8988T (cell line): ENCODE measurements around the gene NEK7.

Experiments
- DNase-seq: peaks from one replicate; pipeline ENCODE4 v3.0.0; 2011

NEK7 gene

GRCh38 chr1:198147216-198147615 is 9.6 kb upstream of the NEK7 start:
- no peak for DNase-seq

DNA sequence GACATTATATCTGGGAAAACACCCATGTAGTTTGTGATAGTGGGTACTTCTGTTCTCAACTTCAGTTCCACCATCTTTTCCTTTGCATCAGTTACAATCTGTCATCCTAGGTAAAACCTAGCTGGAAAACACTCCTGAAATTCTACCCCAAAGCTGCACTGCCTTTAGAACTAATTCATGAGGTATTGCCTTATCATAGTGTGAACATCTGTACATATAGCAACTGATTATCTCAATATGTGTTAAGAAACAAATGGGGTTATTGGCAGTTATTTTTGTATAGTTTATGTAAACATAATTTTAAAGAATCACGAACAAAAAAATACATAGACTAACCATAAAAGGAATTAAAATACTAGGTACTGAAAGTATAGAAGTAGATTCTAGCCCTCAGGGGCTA is 6.4 kb upstream of the NEK7 start:
- no peak for DNase-seq

DNA sequence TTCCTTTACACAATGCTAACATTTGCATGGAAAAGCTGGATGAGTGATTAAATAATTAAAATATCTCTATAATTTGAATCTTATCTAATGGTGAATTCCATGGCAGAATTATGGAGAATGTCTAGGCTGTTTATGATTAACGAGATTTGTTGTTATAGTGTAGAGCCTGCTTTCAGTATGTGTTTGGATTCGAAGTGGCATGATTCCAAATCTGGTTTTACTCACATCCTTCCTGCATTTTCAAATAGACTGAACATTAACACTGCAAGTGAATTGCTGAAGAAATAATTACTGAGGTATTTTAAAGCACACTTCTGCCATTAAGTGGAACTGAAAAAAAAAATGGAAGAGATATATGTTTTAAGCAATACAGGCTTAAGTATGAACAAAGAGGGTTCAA is 5.1 kb upstream of the NEK7 start:
- no peak for DNase-seq

- DNase-seq: no peak
Measured at GRCh38 chr1:198153103-198153502, 3.7 kb upstream of the NEK7 start.

- DNase-seq: no peak
Measured at GRCh38 chr1:198153804-198154203, 3.0 kb upstream of the NEK7 start.

DNA sequence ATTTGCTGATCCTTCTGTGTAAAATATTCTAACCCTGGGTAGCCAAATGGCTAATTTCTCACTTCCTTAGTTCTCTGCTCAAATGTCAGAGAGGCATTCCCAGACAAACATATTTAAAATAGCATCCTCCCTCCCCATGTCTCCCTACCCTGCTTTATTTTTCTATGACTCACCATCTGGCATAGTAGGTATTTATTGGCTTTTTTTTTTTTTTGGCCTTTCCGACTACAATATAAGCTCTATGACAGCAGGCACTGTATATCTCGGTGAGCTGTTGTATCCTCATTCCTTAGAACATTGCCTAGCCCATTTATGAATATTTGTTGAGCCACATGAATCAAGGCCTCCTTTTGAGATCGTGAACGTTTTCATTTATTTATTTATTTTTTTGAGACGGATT is 1.5 kb upstream of the NEK7 start:
- DNase-seq: no peak

DNA sequence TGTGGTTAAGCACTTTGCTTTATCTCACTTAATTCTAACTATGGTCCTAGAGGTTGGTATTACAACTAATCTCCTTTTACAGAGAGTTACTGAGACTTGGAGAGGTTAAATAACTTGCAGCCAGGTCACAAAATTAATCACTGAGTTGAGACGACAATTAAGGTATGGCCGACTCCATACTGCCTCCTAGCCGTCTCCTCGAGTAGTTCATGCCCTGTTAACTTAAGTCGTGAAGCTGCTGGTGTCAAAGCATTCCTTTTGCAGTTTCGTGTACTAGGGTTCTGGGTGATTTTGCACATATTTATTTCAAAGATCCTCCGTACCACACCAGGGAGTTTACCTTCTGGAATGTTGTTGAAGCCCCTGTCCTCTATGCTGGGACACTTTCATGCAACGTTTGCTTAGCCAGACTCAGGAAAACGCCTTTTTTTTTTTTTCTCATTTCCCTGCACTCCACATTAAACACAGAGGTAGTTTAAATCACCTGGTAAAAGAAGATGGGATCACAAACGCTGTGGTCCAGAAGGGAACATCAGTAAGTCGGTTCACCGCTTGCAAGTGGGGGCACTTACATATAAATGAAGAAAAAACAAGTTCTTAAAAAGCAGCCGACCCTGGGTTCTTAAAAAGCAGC is 570 bp upstream of the NEK7 start:
- peak; percentile 41 for DNase-seq

DNA sequence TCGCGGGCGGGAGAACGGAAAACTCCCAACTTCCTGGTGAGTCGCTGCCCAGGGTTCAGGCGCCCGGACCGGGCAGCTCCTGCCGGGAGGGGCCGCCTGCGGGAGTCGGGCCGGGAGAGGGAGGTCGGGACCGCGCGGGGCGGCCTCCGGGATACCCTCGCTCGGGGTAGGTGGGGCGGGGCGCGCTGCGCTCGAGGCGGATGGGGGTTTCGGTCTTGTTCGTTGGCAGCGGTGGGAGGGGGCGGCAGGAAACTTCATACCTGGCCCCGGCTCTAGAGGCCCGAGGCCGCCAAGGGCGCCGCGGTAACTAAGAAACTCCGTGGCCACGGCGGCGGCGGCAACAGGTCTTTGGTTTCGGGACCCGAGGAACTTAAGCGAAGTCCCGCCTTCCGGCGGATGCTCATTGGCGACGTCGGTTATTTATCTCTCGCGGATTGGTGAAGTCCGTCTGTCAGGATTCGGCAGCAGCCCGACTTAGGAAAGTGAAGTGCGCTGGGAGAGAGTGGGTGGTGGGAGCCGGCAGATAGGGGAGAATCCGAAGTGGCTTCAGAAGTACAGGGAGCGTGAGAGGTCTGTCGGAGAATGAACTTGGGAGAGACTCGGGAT is 546 bp downstream of the NEK7 start:
- DNase-seq: peak; percentile 70

DNA sequence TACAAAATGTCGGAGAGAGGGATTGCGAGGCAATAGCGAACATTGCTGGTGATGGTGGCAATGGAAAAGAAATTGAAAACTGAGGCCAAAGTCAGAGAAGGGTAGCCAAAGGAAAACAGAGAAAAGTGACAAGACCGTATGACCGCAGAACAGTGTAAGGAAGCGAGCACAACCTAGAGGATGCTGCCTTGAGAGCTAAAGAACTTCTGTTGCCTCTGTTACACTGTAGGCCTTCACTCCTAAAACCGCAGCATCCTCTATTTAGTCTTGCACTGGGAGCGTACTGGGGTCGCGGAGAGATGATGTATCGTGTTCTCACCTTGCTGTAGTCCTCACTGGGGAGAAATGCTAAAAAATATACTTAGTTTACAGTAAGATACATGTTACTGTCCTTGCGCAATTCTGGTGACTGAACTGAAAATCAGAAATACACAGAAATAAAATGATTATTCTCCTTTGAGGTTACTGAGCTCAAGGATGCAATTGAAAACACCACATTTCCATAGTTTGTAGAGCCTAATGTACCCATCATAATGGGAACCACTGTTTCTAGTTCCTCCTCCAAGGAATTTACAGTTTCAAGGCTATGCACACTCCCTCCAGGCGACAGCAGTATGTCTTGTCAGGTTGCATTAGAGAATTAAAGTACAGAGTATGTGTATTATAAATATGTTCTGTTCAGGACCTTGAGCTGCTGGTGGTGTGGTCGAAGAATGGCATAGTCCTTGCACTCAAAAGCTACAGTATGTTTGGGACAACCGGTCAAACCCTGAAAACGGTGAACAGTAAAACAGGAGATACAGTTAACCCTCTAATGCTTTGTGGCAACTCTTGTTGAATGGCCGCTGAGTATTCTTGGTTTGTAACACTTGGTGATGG is 1.3 kb downstream of the NEK7 start:
- no peak for DNase-seq

DNA sequence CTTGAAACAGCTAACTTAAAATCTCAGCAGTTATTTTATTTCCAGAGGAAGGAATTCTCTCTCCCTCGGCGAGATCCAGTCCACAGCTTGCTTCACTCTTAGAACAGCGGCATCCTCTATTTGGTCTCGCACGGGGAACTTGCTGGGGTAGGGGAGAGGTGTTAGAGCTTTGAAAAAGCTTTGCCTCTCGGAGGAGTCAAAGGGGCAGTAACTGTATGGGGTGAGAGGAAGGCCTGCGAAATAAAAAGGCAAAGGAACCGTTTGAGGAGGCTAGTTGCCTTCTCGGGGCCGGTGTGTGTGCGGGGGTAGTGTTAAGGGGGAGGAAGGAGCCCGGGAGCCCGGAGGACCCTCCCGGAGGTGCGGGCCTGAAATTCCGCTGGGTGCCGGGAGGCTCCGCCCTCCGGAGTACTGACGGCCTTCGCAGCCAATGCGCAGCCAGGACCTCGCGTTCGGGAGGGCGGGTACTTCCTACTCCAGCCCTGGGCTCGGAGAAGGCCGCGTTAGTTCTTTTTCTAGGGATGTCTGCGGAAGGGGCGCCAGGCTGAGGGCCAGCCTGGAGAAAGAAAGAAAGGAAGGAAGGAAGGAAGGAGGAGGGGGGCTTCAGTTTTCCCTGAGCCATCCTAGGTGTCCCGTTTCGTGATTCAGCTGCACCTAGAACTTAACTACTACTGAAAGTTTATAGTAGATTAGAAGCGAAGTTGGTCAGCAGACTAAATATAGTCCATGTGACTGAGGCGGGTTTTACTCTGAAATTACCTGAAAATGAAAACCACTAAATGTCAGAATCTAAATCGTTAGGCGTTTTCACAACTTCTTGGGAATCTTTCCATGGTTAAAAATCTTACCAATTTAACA is 2.2 kb downstream of the NEK7 start:
- DNase-seq: peak; percentile 81

- no peak for DNase-seq
Measured at GRCh38 chr1:198160222-198160621, 3.4 kb downstream of the NEK7 start.

- no peak for DNase-seq
Measured at GRCh38 chr1:198160946-198161614, 4.3 kb downstream of the NEK7 start.

GRCh38 chr1:198161718-198162090 is 4.9 kb downstream of the NEK7 start:
- DNase-seq: no peak

DNA sequence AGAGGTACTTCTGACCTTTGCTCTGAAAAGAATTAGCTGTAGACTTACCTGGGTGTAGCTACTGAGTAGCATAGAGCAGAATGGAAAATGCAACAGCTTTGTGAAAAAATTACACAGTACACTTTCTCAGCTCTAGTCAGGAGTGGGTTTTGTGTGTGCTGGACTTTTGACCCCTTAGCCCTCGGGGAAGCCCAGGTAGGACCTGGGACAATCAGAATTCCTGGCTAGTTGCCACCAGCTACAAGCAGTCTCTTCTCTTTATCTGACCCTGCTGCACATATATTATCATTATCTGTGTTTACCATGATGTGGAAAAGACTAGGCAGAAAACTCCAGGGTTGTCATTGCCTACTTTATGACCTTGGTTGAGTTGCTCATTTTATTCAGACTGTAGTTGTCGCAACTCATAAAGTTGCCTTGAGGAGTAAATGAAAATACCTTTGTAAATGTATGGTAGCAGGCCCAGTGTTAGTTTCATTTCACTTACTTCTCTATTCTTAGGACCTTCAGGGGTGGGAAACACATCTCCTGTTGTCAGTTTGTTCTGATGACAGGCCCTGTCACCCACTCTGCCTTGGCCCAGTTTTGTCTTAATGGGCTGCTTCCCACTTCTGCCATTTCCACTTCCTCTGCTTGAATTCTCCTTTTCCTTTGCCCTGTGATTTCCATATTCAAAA is 5.4 kb downstream of the NEK7 start:
- DNase-seq: no peak

- no peak for DNase-seq
Measured at GRCh38 chr1:198165927-198166647, 9.3 kb downstream of the NEK7 start.

- DNase-seq: no peak
Measured at GRCh38 chr1:198166900-198167299, 10.1 kb downstream of the NEK7 start.

- no peak for DNase-seq
Measured at GRCh38 chr1:198167436-198167934, 10.7 kb downstream of the NEK7 start.

GRCh38 chr1:198168227-198168626 is 11.4 kb downstream of the NEK7 start:
- no peak for DNase-seq

GRCh38 chr1:198169672-198170071 is 12.9 kb downstream of the NEK7 start:
- no peak for DNase-seq

DNA sequence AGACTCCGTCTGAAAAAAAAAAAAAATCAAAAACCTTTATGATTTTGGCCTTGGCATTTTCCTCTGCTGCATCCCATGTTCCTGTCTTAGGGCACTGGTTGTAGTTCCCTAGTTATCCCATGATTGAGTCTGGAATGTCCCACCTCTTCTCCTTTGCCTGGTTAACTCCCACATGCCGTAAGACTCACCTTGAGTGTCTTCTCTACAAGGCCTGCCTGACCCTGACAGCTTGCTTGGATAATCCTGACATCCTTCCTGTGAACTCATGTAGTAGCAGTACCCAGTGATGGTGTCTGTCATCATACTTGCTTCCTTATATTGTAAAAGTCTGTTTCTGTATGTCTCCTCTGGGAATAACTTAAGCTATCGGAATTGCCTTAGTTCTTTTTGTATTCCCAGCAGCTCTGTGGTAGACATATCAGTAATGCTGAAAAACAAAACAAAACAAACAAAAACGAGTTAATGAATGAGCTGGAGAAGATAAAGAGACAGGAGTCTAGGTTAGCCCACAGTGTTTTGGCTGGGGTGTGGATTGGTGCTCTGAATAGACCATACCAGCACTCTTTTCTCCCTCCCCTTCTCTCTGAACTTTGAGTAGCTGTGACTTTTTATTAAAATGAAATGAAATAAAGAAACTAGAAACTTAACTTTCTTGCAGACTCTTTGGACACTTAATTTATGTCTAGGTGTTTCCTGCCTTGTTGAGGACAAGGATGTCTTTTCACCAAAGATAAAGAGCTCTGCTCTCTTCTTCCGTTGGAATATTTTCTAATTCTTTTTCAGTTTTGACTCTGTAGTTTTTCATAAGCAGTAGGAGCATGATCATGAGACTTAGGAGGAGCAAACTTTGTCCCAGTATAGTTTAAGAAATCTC is 15.1 kb downstream of the NEK7 start:
- DNase-seq: no peak
